ENCODE data around the gene SNAI1. TPM values are rescaled to one million over a fixed set of nuclear protein-coding genes. Genes with fewer than 3 reads are reported as not detected.

The SNAI1 gene
- total RNA-seq, 1 donor from 2014 or later: 4.9 TPM

DNA sequence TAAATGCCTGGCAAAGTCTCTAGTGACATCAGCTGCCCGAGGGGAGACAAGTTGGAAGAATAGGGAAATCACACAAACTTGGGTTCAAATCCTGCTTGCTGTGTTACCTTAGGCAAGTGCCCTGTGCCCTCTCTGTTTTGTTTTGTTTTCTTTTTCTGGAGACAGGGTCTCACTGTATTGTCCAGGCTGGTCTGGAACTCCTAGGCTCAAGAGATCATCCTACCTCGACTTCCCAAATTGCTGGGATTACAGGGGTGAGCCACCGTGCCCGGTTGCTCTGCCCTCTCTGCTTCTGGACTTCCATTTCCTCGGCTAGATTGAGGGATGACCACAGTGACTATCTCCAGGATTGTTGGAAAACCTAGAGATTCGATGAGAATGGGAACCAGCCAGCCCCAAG, 55.4 kb downstream of the SNAI1 start:
- Mint-ChIP-seq H3K27me3 (ENCODE audit: low read depth) (no peaks in the 10 kb centered on the region), H3K4me3 (ENCODE audit: unreplicated experiment) (no peak overlapping the region), H3K4me1 (ENCODE audit: low read depth) (peaks cover 24% of the 10 kb centered on the region), H3K9me3 (ENCODE audit: low read depth) (no peaks in the 10 kb centered on the region), H3K36me3 (ENCODE audit: low read depth) (no peaks in the 10 kb centered on the region), H3K27ac (ENCODE audit: unreplicated experiment) (no peak overlapping the region)
- TF ChIP-seq, protein P1, sequence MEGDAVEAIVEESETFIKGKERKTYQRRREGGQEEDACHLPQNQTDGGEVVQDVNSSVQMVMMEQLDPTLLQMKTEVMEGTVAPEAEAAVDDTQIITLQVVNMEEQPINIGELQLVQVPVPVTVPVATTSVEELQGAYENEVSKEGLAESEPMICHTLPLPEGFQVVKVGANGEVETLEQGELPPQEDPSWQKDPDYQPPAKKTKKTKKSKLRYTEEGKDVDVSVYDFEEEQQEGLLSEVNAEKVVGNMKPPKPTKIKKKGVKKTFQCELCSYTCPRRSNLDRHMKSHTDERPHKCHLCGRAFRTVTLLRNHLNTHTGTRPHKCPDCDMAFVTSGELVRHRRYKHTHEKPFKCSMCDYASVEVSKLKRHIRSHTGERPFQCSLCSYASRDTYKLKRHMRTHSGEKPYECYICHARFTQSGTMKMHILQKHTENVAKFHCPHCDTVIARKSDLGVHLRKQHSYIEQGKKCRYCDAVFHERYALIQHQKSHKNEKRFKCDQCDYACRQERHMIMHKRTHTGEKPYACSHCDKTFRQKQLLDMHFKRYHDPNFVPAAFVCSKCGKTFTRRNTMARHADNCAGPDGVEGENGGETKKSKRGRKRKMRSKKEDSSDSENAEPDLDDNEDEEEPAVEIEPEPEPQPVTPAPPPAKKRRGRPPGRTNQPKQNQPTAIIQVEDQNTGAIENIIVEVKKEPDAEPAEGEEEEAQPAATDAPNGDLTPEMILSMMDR (IDR thresholded peaks at IDR 0.05): no peak
- DNase-seq (ENCODE audit: low spot score): no peak

Other genes with a start within 250 kb of the SNAI1 start
- 5.2 to 7.6 TPM (median 6.2 TPM) in 3 replicates for gene SLC9A8, start 170.2 kb upstream of the SNAI1 start, total RNA-seq
- gene SPATA2, start 67.5 kb upstream of the SNAI1 start, total RNA-seq: 5.6 to 6.5 TPM (median 5.9 TPM) in 3 replicates
- gene RNF114, start 46.6 kb upstream of the SNAI1 start, total RNA-seq: 45.4 to 49.5 TPM (median 46.2 TPM) in 3 replicates
- gene UBE2V1, start 130.2 kb downstream of the SNAI1 start, total RNA-seq: 79.8 to 100 TPM (median 82.0 TPM) in 3 replicates
- gene PEDS1, start 170.7 kb downstream of the SNAI1 start, total RNA-seq: 36.8 to 42.3 TPM (median 41.4 TPM) in 3 replicates
- gene CEBPB, start 207.8 kb downstream of the SNAI1 start, total RNA-seq: 20.4 to 81.4 TPM (median 78.7 TPM) in 3 replicates

Measured in chondrocyte (in vitro differentiated cells).